Measurements from ENCODE around the gene SLC25A21.
"Not testable (repeated sequence)": the region's sequence is repeated elsewhere in the genome, so short reads cannot be mapped to it uniquely, and the experiment has no call there.

The SLC25A21 gene

DNA sequence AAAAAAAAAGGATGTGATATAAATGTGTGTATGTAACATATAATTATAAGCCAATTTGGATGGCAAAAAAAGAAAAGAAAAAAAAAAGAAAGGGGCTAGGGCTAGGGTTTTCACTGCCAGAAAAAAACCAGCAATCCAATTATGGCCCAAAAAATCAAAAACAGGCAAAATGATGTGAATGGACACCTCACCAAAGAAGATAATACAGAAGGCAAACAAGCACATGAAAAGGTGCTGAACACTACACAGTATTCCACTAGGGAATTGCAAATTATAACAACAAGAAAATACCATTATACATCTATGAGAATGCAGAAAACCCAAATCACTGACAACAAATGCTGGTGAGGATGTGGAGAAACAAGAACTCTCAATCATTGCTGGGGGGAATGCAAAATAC, 13.3 kb upstream of the SLC25A21 start:
- DNase-seq, result no peak

DNA sequence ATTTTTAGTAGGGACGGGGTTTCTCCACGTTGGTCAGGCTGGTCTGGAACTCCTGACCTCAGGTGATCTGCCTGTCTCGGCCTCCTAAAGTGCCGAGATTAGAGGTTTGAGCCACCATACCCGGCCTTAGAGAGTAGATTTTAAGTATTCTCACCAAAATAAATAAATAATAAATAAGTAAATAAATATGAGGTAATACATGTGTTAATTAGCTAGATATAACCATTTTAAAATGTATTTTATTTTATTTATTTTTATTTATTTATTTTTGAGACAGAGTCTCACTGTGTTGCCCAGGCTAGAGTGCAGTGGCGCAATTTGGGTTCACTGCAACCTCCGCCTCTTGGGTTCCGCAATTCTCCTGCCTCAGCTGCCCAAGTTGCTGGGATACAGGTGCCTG, 12.1 kb upstream of the SLC25A21 start:
- DNase-seq, result not testable (repeated sequence)

- no peak for DNase-seq
Measured at GRCh38 chr14:37181441-37181840, 9.0 kb upstream of the SLC25A21 start.

DNA sequence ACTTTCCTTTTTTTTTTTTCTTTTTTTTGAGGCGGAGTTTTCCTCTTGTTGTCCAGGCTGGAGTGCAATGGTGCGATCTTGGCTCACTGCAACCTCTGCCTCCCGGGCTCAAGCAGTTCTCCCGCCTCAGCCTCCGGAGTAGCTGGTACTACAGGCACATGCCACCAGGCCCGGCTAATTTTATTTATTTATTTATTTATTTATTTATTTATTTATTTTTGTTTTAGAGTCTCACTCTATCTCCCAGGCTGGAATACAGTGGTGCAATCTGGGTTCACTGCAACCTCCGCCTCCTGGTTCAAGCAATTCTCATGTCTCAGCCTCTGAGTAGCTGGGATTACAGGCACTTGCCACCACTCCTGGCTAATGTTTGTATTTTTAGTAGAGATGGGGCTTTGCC, 8.5 kb upstream of the SLC25A21 start:
- not testable (repeated sequence) for DNase-seq

DNA sequence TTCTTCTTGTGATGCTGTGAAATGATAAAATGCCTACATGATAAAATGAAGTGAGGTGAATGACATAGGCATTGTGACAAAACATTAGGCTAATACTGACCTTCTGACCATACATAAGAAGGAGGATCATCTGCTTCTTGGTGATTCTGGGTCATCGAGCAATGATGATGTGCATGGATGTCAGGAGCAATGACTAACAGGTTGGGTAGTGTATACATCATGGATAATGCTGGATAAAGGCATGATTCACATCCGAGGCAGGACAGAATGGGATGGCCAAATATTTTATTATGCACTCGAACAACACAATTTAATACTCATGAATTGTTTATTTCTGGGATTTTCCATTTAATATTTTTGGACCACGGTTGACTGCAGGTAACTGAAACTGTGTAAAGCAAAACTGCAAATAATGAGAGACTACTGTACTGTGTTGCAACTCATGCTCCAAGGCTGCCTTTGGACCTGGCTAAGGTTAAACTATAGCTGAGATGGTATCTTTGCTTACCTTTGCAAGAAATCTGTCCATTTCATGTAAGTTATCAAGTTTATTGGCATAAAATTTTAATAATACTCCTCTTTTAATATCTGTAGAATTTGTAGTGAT, 7.6 kb upstream of the SLC25A21 start:
- no peak for DNase-seq

- no peak for DNase-seq
Measured at GRCh38 chr14:37172936-37173614, 669 bp upstream of the SLC25A21 start.

- DNase-seq, result no peak
Measured at GRCh38 chr14:37171678-37172023, 755 bp downstream of the SLC25A21 start.

GRCh38 chr14:37170993-37171392, 1.4 kb downstream of the SLC25A21 start:
- no peak for DNase-seq

DNA sequence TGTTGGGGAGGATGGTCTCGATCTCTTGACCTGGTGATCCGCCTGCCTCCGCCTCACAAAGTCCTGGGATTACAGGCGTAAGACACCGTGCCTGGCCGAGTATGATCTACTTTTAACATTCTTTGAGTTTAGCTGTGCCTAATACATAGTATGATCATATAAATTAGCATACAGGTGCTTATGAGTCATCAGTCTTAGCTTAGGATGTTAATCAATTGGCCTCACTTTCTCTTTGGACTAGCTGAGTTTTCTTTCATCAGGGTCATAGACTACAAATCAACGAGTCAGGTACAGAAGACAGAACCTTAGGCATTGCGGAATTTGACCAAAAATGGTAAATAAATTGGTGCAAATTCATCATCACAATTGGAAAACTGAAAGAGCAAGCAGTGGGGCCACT, 2.2 kb downstream of the SLC25A21 start:
- no peak for DNase-seq

- no peak for DNase-seq
Measured at GRCh38 chr14:37168721-37169120, 3.7 kb downstream of the SLC25A21 start.

GRCh38 chr14:37167151-37168047, 5.0 kb downstream of the SLC25A21 start:
- no peak for DNase-seq

- DNase-seq, result no peak
Measured at GRCh38 chr14:37165794-37166193, 6.6 kb downstream of the SLC25A21 start.

DNA sequence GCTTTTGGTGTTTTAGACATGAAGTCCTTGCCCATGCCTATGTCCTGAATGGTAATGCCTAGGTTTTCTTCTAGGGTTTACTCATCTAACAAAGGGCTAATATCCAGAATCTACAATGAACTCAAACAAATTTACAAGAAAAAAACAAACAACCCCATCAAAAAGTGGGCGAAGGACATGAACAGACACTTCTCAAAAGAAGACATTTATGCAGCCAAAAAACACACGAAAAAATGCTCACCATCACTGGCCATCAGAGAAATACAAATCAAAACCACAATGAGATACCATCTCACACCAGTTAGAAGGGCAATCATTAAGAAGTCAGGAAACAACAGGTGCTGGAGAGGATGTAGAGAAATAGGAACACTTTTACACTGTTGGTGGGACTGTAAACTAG, 10.1 kb downstream of the SLC25A21 start:
- not testable (repeated sequence) for DNase-seq

DNA sequence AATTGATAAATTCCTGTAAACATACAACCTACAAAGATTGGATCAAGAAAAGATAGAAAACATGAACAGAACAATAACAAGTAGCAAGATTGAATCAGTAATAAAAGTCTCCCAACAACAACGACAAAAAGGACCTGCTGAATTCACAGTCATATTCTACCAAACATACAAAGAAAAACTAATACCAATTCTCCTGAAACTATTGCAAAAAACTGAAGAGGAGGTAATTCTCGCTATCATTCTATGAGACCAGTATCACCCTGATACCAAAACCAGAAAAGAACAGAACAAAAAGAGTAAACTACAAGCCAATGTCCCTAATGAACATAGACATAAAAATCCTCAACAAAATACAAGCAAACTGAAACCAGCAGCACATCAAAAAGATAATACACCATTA, 14.4 kb downstream of the SLC25A21 start:
- no peak for DNase-seq

DNA sequence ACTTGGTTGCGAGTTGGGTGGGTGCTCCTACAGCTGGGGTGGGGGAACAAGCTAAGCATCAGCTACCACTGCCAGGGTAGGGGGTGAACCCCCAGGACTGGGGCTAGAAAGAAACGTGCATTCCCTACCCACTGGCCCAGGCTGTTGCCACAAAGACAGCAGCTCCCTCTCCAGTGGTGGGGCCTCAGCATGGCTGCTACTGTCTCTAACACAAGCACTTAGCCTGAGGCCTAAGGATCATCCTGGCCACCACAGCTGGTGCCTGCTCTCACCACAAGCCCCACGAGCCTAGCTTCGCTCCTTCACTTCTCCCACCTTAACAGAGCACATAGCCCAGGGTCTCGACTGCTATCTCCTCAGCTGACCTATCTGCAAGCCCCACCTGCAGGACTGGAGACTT, 18.9 kb downstream of the SLC25A21 start:
- DNase-seq, result no peak

DNA sequence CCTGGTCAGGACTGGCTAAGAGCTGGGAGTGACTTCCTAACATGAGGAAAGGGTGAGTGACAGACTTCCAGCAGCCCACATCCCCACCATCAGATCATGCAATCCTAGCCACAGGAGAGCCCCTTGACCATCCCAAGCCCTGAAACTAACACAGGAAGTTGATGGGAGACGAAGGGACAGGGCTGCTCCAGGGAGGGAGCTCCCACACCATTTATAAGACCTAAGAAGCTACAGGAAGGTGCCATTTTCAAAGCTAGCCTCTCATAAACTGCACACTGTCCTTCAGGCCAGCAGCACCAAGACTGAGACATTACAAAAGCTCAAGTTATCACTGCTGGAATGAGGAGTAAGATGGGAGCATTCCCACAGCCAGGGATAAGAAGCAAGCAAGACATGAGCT, 19.4 kb downstream of the SLC25A21 start:
- DNase-seq, result no peak

DNA sequence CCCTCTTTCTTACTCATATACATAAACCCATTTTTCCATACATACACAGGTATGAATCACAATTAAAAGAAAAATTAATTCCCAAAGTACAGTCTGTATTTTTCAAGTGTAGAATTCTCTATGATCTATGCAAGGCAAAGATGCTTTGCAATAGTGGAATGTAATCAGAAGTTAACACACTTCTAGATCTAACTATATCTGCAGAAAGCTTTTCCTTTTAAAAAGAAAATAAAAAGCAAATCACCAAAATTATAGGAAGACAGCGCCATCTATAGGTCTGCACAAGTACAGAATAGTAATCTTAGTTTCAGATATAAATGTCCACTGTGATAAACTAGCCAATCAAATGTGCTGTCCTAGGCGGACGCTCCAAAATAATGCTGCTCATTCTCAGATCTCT, 22.0 kb downstream of the SLC25A21 start:
- no peak for DNase-seq

DNA sequence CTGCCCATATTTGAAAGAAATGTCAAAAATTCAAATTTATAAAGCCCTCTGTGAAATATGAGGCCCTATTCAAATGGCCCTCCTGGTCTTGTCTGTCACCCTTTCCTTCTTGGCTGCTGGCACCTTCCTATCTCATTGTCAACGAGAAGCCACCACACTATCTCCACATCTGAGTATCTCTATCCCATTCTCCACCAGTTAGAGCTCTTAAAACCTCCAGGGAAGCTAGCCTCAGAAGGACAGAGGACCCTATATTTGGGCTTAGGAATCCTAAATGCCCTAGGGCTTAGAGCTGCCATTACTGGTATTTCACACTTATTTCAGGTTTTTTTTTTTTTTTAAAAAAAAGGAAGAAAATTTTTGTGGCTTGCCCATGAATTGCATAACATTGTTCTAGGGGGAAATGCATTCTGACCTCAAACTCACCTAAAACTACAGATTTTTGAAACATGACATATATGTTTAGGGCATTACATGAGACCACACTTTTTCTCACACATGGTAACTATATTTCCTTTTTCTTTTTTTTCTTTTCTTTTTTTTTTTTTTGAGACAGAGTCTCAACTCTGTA, 25.0 kb downstream of the SLC25A21 start:
- DNase-seq, result no peak

DNA sequence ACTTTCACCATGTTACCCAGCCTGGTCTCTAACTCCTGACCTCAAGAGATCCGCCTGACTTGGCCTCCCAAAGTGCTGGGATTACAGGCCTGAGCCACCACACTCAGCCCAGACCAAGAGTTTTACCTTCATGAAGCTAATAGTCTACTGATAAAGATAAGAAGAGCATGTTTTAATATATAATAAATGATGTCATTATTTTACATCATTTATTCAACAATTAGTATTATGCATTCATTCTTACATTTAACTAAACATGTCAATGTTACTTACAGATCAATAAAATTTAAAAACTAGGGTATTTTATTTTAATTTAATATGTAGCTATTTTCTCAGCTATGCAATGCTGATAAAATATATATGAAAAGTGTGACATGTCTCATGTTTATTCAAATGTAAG, 26.0 kb downstream of the SLC25A21 start:
- not testable (repeated sequence) for DNase-seq

DNA sequence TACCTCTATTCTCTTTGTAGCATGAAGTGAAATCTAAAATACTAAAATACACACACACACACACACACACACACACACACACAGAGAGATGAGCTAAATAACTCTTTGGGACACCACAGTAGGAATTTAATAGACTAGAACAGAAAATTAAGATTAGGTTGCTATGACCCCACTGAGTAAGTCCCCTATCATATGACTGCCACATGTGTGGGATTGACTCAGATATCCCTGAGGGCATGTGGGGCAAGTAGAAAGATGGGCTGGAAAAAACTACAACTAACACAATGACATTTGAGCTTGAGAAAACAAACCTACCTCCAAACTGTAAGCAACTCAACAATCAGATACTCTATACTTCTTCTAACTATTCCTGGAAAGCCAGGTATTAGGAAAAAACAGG, 27.0 kb downstream of the SLC25A21 start:
- DNase-seq, result no peak

- no peak for DNase-seq
Measured at GRCh38 chr14:37144729-37145363, 27.6 kb downstream of the SLC25A21 start.

- no peak for DNase-seq
Measured at GRCh38 chr14:37143475-37143874, 28.9 kb downstream of the SLC25A21 start.

GRCh38 chr14:37142835-37143401, 29.5 kb downstream of the SLC25A21 start:
- no peak for DNase-seq
